Measurements from ENCODE around the gene OR2T1.
"Not testable (repeated sequence)": the region's sequence is repeated elsewhere in the genome, so short reads cannot be mapped to it uniquely, and the experiment has no call there.

Gene OR2T1

GRCh38 chr1:248438668-248439067 is 35.8 kb downstream of the OR2T1 start:
- DNase-seq = not testable (repeated sequence)

DNA sequence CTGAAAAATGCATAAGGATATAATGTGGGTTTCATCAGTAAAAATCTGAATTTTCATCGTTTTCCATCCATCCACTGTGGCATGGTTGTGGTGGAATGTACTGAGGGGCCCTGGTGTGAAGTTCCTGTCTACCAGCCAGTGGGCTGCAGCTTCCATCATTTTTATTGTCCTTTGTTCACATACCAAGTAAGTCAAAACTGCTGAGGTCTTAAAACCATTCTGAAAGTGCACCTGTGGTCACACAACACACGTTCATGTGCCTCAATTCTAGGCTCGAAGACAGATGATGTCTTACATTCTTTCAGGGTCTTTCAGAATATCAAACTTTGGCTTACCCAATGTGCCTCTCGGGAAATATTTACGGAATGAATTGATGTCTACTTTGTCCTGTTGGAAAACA is 36.4 kb downstream of the OR2T1 start:
- DNase-seq = not testable (repeated sequence)

GRCh38 chr1:248442500-248443277 is 39.8 kb downstream of the OR2T1 start:
- DNase-seq = not testable (repeated sequence)

DNA sequence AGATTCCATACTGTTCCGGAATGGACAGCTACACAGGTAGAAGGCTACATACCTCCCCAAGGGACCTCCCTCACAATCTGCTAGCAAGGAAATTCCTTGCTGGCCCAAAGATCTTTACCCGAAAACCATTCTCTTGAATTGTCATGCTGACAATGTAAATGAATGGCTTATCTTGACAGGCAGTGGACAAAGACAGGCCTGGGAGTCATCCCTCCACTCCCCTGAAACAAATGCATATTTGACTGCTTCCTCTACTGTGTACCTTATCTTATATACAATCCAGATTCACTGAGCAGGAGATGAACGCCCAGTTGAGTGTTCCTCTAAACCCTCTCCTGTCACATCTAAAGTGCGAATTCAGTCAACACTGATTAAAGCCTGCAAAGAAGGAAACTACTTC is 41.8 kb downstream of the OR2T1 start:
- not testable (repeated sequence) for DNase-seq

GRCh38 chr1:248445399-248445798 is 42.6 kb downstream of the OR2T1 start, which contains the start of gene OR2T2:
OR2T2 (plus strand) TSS chr1:248445637; CDS start chr1:248452798, 7,161 bp downstream.
- DNase-seq = not testable (repeated sequence)

- DNase-seq = not testable (repeated sequence)
Measured at GRCh38 chr1:248448409-248449074, 45.7 kb downstream of the OR2T1 start.

DNA sequence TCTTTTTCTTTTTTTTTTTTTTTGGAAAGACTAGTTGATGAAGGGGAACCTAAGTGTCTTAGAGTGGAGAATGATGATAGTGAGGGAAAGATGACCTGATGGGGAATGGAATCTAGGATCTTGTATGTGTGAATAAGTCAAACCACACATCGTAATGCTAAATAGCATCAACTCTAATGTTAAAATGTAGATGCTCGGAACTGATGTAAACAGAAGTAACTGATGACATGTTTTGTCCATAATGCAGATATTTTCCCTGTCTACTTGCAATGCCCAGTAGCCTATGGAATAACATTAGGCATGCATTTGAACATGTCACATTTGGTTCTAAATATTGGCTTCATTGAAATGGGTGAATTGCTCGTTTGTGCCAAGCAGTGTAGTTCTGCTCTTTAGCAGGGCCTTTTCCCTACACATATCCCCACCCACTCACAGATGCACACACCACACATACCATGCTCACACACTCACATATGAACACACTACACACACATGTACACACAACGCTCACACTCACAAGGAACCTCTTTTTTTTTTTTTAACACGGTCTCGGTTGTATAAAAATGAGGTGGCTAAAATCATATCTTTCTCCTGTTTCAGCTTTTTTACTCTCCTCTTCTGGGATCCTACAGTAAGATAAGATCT is 47.1 kb downstream of the OR2T1 start:
- not testable (repeated sequence) for DNase-seq

DNA sequence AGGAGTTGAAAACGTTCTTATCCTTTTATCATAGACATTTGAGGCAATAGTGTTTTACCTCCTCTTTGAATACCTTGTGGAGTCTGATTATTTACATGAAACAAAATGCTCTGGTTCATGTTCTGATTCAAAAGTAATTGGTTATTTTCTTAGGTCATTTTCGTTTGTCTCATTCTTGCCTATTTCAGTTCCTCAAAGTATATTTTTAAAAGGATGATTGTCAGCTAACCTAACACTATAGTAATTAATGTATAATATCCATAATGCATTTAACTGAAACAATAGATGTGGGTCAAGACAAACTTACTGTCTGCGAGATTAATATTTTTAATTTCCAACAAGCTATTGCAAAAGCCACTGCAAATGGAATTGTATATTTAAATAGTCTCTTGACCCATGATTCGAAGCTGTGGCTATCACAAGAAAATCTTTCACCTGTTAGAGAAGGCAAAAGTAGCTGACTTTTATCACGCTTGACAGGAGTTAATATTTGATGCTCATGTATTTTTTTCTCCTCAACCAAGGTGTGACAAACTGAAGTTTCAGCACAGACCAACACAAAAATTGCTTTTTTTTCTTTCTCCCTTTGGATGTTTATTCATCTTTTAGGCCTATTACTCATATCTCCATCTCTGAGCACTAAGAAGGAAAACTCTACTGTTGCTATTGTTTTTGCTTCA is 47.8 kb downstream of the OR2T1 start:
- not testable (repeated sequence) for DNase-seq

DNA sequence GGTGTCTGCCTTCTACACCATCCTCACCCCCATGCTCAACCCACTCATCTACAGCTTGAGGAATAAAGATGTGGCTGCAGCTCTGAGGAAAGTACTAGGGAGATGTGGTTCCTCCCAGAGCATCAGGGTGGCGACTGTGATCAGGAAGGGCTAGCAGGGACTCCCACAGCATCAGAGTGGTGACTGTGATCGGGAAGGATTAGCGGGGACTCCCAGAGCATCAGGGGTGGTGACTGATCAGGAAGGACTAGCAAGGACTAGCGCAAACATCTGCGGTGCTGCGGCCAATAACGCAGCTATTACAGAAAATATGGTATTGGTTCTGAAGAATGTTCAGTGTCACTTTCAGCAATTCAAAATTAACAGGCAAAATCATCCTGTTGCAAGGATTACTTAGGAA is 50.8 kb downstream of the OR2T1 start:
- DNase-seq = not testable (repeated sequence)

DNA sequence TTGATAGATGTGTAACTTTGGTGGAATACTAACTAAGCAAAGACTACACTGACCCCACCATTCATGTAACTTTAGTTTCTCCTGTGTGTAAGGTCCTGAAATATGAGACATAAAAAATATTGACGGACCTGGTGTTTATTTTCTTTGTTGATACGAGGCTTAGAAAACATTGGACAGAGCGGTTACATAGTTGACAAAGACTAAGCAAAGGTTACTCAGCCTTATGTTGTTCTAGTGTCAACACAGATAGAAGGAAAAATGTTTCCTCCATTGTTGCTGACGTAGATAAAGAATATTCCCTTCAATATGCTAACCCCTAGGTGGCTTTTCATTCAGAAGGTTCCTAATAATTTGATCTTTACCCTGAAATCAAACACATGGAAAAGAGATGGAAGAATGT is 52.2 kb downstream of the OR2T1 start:
- not testable (repeated sequence) for DNase-seq

- not testable (repeated sequence) for DNase-seq
Measured at GRCh38 chr1:248456635-248457034, 53.8 kb downstream of the OR2T1 start.

Measured in amniotic stem cell (primary cell).